ENCODE data around the gene BRF1. TPM values are rescaled to one million over a fixed set of nuclear protein-coding genes. Genes with fewer than 3 reads are reported as not detected.

Gene BRF1
- total RNA-seq, 2 experiments from 2014 or later, result 23.7 to 26.4 TPM

DNA sequence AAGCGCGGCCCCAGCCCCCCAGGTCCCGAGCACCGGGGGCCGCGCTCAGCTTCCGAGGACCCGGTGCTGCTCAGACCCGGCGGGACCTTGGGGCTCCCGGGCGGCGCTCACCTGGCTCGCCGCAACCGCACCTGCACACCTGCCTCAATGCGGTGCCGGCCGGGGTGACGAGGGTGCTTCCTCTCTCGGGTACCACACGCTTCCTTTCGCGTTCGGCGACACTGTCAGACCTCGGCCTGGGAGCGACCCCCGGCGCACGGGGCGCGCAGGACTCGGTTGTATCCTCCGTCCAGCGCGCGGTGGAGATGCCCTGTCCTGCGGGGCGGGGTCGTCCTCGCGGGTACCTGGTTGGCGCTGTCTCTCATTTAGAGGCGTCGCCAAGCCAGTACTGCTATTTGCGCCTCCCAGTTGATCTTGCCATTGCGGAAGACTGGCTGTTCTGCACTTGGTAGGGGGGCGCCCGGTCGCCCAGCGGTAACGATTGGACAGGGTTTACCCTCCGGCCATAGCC, 14.5 kb upstream of the BRF1 start:
- ChIA-PET CTCF (ENCODE audit: unreplicated experiment) (interaction anchor here (0.5 kb wide), 1 partner anchor 267 kb away, joined by 4 read pairs; no protein-coding TSS in a partner anchor), POLR2A (interaction anchor here (0.6 to 1.0 kb wide), 2 partner anchors 14 to 24 kb away, joined by 3 to 5 read pairs; partner anchors contain the start of gene BRF1)
- no peaks in the 10 kb centered on the region for H3K36me3 ChIP-seq (ENCODE audit: insufficient read depth, low read length)
- peaks cover 17% of the 10 kb centered on the region for H3K4me1 ChIP-seq (ENCODE audit: insufficient read depth, low read length, poor library complexity, severe bottlenecking)
- H3K4me3 ChIP-seq (ENCODE audit: low read depth, low read length, poor library complexity, severe bottlenecking), result peak overlapping the region; percentile 74
- no peaks in the 10 kb centered on the region for H4K20me1 ChIP-seq (ENCODE audit: insufficient read depth, low read length)
- TF ChIP-seq EZH2phosphoT487 (IDR thresholded peaks at IDR 0.05; ENCODE audit: borderline replicate concordance, low read depth, low read length), result no peak
- TF ChIP-seq, protein P1, sequence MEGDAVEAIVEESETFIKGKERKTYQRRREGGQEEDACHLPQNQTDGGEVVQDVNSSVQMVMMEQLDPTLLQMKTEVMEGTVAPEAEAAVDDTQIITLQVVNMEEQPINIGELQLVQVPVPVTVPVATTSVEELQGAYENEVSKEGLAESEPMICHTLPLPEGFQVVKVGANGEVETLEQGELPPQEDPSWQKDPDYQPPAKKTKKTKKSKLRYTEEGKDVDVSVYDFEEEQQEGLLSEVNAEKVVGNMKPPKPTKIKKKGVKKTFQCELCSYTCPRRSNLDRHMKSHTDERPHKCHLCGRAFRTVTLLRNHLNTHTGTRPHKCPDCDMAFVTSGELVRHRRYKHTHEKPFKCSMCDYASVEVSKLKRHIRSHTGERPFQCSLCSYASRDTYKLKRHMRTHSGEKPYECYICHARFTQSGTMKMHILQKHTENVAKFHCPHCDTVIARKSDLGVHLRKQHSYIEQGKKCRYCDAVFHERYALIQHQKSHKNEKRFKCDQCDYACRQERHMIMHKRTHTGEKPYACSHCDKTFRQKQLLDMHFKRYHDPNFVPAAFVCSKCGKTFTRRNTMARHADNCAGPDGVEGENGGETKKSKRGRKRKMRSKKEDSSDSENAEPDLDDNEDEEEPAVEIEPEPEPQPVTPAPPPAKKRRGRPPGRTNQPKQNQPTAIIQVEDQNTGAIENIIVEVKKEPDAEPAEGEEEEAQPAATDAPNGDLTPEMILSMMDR (conservative IDR thresholded peaks at IDR 0.05; ENCODE audit: low read length), result no peak
- H3K27ac ChIP-seq (ENCODE audit: low read depth, low read length, poor library complexity, severe bottlenecking), result no peak overlapping the region
- intact Hi-C loops (cut with micrococcal nuclease; ENCODE audit: unreplicated experiment), result no loop called here
- no peak overlapping the region for H2AFZ ChIP-seq (ENCODE audit: low read length)
- no TSS peak for BruUV-seq (replicated peaks)
- H3K79me2 ChIP-seq (ENCODE audit: insufficient read depth, low read depth, low read length), result no peaks in the 10 kb centered on the region
- peak overlapping the region; percentile 78 for H3K4me2 ChIP-seq (ENCODE audit: low read length)
- DNase-seq (ENCODE audit: low spot score), result peak; percentile 63
- H3K9me3 ChIP-seq (ENCODE audit: low read length), result no peaks in the 10 kb centered on the region
- H3K9me2 ChIP-seq (ENCODE audit: insufficient read depth, low read length), result no peaks in the 10 kb centered on the region

DNA sequence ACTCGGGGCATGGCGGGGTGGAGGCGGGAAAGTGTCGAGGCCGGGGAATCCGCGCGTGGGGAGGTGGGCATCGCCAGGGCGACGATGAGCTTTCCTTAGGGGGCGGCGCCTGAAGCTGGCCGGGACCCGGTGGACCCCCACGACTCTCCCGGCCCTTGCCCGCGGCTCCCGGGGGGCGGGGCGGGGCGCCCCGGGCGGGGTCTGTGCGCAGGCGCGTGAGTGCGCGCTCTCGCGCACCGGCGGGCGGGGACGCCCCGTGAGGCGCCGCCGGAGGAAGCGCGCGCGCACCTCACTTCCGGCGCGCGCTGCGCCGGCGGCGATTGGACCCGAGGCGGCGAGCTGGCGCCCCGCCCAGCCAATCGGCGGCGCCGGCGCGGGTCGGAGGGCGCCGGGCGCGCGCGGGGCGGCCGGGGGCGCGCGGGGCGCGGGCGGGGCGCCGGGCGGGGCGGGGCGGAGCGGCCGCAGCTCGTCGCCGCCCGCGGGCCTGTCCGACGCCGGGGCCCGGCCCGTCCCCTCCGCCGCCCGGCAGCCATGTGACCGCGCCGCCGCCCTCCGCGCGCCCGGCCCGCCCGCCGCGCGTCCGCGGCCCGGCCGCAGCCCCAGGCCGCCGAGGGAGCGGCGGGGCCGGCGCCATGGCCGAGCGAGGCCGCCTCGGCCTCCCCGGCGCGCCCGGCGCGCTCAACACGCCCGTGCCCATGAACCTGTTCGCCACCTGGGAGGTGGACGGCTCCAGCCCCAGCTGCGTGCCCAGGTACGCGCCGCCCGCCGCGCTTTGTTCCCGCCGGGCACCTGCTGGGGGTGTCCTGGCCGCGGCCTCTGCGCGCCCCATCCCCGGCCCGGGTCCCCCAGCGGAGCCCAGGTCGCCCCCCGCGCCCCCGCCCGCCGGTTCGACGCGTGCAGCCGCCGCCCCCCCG, 13.7 kb upstream of the BRF1 start, which contains the start of gene PACS2:
Gene PACS2 (plus strand): TSS at position 462 of the 914 bp plus-strand sequence. CDS start 171 bp downstream, at position 633.
- H2AFZ ChIP-seq (ENCODE audit: low read length), result peak within 1 kb of the TSS; percentile 59

More for the DNA sequence above, 13.7 kb upstream of the BRF1 start, which contains the start of gene PACS2:
- BruUV-seq (replicated peaks), result no TSS peak
- Histone ChIP-seq H4K20me1 (ENCODE audit: insufficient read depth, low read length) (no peaks in the 10 kb centered on the region), H3K36me3 (ENCODE audit: insufficient read depth, low read length) (no peaks in the 10 kb centered on the region), H3K4me1 (ENCODE audit: insufficient read depth, low read length, poor library complexity, severe bottlenecking) (peaks cover 17% of the 10 kb centered on the region), H3K27ac (ENCODE audit: low read depth, low read length, poor library complexity, severe bottlenecking) (no peak within 1 kb of the TSS), H3K9me3 (ENCODE audit: low read length) (no peaks in the 10 kb centered on the region), H3K4me2 (ENCODE audit: low read length) (peak within 1 kb of the TSS; percentile 78), H3K9me2 (ENCODE audit: insufficient read depth, low read length) (no peaks in the 10 kb centered on the region), H3K79me2 (ENCODE audit: insufficient read depth, low read depth, low read length) (no peaks in the 10 kb centered on the region), H3K4me3 (ENCODE audit: low read depth, low read length, poor library complexity, severe bottlenecking) (peak within 1 kb of the TSS; percentile 74)
- peak; percentile 93 for DNase-seq (ENCODE audit: low spot score)
- TF ChIP-seq EZH2phosphoT487 (IDR thresholded peaks at IDR 0.05; ENCODE audit: borderline replicate concordance, low read depth, low read length), result no peak
- TF ChIP-seq, protein P1 (conservative IDR thresholded peaks at IDR 0.05; ENCODE audit: low read length), result no peak
- intact Hi-C loops (cut with micrococcal nuclease; ENCODE audit: unreplicated experiment), result no loop called here
- CTCF ChIA-PET (ENCODE audit: unreplicated experiment), result interaction anchor here (0.5 to 1.5 kb wide), 2 partner anchors 14 to 267 kb away, joined by 4 to 7 read pairs; partner anchors contain the start of gene BRF1
- POLR2A ChIA-PET, result interaction anchor here (0.6 to 1.0 kb wide), 3 partner anchors 9 to 110 kb away, joined by 3 to 5 read pairs (median 3); partner anchors contain the start of gene BRF1

All from OCI-LY7 (cell line).